Panc1 (cell line): ENCODE results near the gene TTF1. TPM values are rescaled to one million over a fixed set of nuclear protein-coding genes. Genes with fewer than 3 reads are reported as not detected.

Source experiments
- ATAC-seq: fragments of 200-7000 bp; cut with Tn5 transposase; 2 replicates; pipeline ENCODE4 v1.9.1; 2020; ENCODE audit warnings: mild to moderate bottlenecking, moderate library complexity
- BruUV-seq: library from RNA; stranded (reverse); fragments of 400-500 nt; replicated peaks from 2 replicates; lab custom pipeline; 2021; lab: Mats Ljungman, UMichigan
- CTCF ChIA-PET: fragments of 300-600 bp; sonication (Branson Sonifier 250); formaldehyde crosslinking; loops from one replicate; lab custom pipeline; 2022; ENCODE audit warnings: antibody characterized with exemption; lab: Charles Lee
- POLR2A ChIA-PET: fragments of 300-600 bp; sonication (Branson Sonifier 250); formaldehyde crosslinking; loops from one replicate; lab custom pipeline; 2022; ENCODE audit warnings: antibody characterized with exemption; lab: Charles Lee
- DNase-seq: peaks from one replicate; pipeline ENCODE4 v3.0.0-alpha.2; 2010; ENCODE audit warnings: low read depth, low spot score
- H3K27ac ChIP-seq: 2 replicates; pipeline ENCODE4 v1.5.1; 2011; ENCODE audit warnings: mild to moderate bottlenecking, low read length, inconsistent platforms
- H3K27me3 ChIP-seq: fragments of 200-500 bp; sonication (Bioruptor generic); 2 replicates; pipeline ENCODE4 v1.6.0; 2014; ENCODE audit warnings: low read length, inconsistent platforms; ENCODE audit not compliant: control insufficient read depth, insufficient read depth
- H3K36me3 ChIP-seq: fragments of 200-500 bp; sonication (Bioruptor generic); 2 replicates; pipeline ENCODE4 v1.5.1; 2014; ENCODE audit warnings: inconsistent platforms, mild to moderate bottlenecking, low read length, moderate library complexity; ENCODE audit not compliant: control insufficient read depth, insufficient read depth
- H3K4me1 ChIP-seq: 2 replicates; pipeline ENCODE4 v1.5.1; 2011; ENCODE audit warnings: inconsistent platforms, mild to moderate bottlenecking, low read length, moderate library complexity; ENCODE audit not compliant: control insufficient read depth, insufficient read depth
- H3K4me3 ChIP-seq, 2 experiments: 2 replicates each; pipeline ENCODE4 v1.5.1; 2011 to 2012; ENCODE audit warnings: low read depth in 2 of 2, low read length in 2 of 2, mild to moderate bottlenecking in 2 of 2, inconsistent platforms in 1 of 2, moderate library complexity in 1 of 2
- H3K9me3 ChIP-seq: fragments of 200-500 bp; sonication (Bioruptor generic); 2 replicates; pipeline ENCODE4 v1.5.1; 2014; ENCODE audit warnings: low read depth, mild to moderate bottlenecking, inconsistent platforms, low read length, moderate library complexity; ENCODE audit not compliant: control insufficient read depth, insufficient read depth
- CTCF ChIP-seq: fragments of 450-650 bp; IDR thresholded peaks from 2 replicates; pipeline ENCODE4 v1.5.1; 2017; ENCODE audit warnings: mild to moderate bottlenecking
- POLR2AphosphoS5 ChIP-seq: IDR thresholded peaks from 2 replicates; pipeline ENCODE4 v1.6.1; 2012; ENCODE audit warnings: mild to moderate bottlenecking, low read depth, low read length, moderate library complexity
- REST ChIP-seq, 2 experiments: IDR thresholded peaks; 2 replicates each; pipeline ENCODE4 v1.6.1; 2011 to 2012; ENCODE audit warnings: low read depth in 2 of 2, control low read depth in 1 of 2, low read length in 1 of 2, mild to moderate bottlenecking in 1 of 2, moderate library complexity in 1 of 2; ENCODE audit not compliant: insufficient read depth in 1 of 2
- SIN3A ChIP-seq: IDR thresholded peaks from 2 replicates; pipeline ENCODE4 v1.6.1; 2012; ENCODE audit warnings: low read depth, mild to moderate bottlenecking, low read length, moderate library complexity, borderline replicate concordance; ENCODE audit not compliant: insufficient read depth
- TCF7L2 ChIP-seq: IDR thresholded peaks from 2 replicates; pipeline ENCODE4 v1.6.1; 2011; ENCODE audit warnings: mild to moderate bottlenecking, low read depth, low read length, inconsistent platforms
- in situ Hi-C: cut with HindIII; loops from 2 replicates; pipeline ENCODE4 v1.10.0; 2016; ENCODE audit warnings: low sequenced_read_pairs, low pct_unique_long_range_greater_than_20kb
- intact Hi-C: fragments of 100-400 bp; cut with micrococcal nuclease; formaldehyde crosslinking; loops from one replicate; pipeline ENCODE4 v1.10.0; 2022; ENCODE audit not compliant: unreplicated experiment
- total RNA-seq: library from RNA; stranded (reverse); gene quantifications from one replicate; pipeline ENCODE4 v1.2.1, GENCODE V29; 2021; ENCODE audit not compliant: unreplicated experiment

The TTF1 gene
- total RNA-seq, 1 experiment from 2014 or later: 8.4 TPM

GRCh38 chr9:132327537-132327936 is 79.1 kb downstream of the TTF1 start:
- intact Hi-C loops: no loop called here
- TF ChIP-seq SIN3A (no peak), CTCF (no peak), POLR2AphosphoS5 (no peak), TCF7L2 (no peak), REST (IDR thresholded peaks at IDR 0.05; ENCODE audit: insufficient read depth in 1 of 2, low read depth in 2 of 2, low read length in 1 of 2) (no peak)
- DNase-seq: no peak
- Histone ChIP-seq H3K4me3 (no peak overlapping the region), H3K27me3 (no peaks in the 10 kb centered on the region), H3K4me1 (no peaks in the 10 kb centered on the region), H3K27ac (no peak overlapping the region), H3K36me3 (peaks cover 33% of the 10 kb centered on the region), H3K9me3 (no peaks in the 10 kb centered on the region)
- ChIA-PET CTCF (no interaction called here), POLR2A (no interaction called here)
- no peak for ATAC-seq
- BruUV-seq: no TSS peak
- in situ Hi-C loops: no loop called here

Other genes starting within 250 kb of the TTF1 start
- 5.1 TPM for gene NTNG2, start 244.8 kb downstream of the TTF1 start, total RNA-seq
- gene SETX, start 51.9 kb downstream of the TTF1 start, total RNA-seq: 28.1 TPM
- gene CFAP77, start 3.4 kb upstream of the TTF1 start, total RNA-seq: not detected
- gene BARHL1, start 175.8 kb upstream of the TTF1 start, total RNA-seq: not detected